HPDE6-E6E7 (cell line): ENCODE measurements around the gene ARRDC2.

Experiments
- DNase-seq: peaks from one replicate; pipeline ENCODE4 v3.0.0; 2011; ENCODE audit warnings: missing footprints; ENCODE audit errors: extremely low spot score

ARRDC2 gene

DNA sequence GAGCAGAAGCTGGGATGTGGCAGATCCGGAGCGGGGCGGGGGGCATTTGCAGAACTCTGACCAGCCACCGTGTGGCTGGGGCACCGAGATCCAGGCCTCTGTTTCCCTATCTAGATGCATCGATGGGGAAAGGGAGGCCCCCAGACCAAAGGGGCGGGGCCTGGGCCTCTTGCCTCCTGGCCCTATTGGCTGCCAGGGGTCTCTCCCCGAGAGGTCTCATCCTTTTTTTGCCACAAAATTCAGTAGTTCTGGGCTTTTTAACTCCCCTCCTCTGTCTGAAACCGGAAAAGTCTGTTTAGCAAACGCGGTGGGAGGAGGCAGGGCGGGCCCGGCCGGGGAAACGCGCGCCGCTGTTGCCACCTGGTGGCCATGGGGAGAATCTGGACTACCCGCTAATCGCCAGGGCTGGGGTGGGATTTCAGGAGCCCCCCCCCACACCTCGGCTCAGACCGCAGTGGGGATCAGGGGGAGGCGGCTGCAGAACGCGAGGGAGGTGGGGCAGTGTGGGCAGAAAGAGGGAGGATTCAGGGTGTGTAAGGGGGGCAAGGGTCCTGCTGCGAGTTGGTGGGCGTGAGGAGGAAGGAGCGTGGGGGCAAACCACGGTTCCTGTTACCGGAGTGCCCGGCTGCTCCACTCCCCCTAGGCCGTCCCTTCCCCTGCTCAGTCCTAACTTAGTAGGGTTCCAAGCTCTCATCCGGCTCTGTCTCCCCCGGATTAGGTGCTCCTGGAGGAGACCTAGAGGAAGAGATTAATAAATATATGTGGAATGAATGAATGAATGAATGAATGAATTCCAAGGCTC lies 50.4 kb downstream of the ARRDC2 start:
- peak; percentile 69 for DNase-seq

GRCh38 chr19:18059297-18059696 lies 51.3 kb downstream of the ARRDC2 start:
- DNase-seq = no peak

- no peak for DNase-seq
These were observed 51.9 kb downstream of the ARRDC2 start for GRCh38 chr19:18059902-18060301.

DNA sequence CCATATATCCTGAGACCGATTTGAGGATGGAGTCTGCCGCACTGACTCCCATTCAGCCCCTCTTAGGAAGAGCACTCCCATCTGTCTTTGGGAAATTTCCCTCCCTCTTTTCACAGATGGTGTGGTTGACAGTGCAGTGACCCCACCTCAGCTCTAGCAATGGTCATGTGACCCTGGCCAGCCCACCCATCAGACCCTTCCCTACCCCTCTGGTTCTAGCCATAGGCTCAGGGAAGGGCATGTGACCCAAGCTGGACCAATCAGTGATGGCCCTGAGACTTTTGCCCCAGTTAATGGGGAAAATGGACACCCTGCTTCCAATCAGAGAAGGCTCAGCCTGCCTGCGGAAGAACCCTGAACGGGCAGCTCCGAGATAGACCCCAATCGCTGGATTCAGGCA lies 52.5 kb downstream of the ARRDC2 start:
- no peak for DNase-seq

DNA sequence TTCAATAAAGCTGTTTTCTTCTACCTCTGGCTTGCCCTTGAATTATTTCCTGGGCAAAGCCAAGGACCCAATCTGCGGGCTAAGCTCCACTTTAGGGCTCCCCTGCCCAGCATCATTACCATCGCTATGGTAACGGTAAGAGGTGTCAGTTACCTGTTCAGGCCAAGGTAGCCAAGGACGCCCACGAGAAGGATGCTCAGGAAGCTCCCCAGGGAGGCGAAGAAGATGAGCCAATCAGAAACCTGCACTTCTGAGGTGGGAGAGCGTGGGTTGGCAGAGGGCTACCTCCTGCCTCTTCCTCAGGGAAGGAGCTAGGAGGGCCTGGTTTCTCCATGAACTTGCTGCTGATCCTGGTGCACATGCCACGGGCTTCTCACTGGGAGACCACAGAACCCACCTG lies 54.1 kb downstream of the ARRDC2 start:
- DNase-seq = no peak

DNA sequence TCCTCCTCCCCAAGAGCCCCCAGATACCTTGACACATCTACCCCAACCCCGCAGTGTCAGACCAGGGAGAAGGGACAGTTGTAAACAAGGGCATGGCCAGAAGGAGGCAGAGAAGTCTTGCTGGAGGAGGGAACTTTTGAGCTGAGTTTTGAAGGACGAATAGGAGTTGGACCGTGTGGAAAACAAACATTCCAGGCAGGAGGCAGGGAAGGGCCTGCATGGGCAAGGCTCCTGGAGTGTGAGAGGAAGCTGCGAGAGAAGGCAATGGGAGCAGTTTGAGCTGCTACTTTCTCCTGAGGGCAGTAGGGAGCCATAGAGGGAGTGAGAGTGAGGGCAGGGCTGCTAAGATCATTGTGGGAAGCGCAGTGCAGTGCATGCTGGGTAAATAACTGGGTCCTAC lies 55.5 kb downstream of the ARRDC2 start:
- DNase-seq = no peak
